ENCODE data around the gene C6orf136. TPM values are rescaled to one million over a fixed set of nuclear protein-coding genes. Genes with fewer than 3 reads are reported as not detected.

Gene C6orf136
- total and polyA plus RNA-seq, 2 experiments from 2014 or later = 2.4 to 8.6 TPM

GRCh38 chr6:30599625-30600324 lies 47.2 kb upstream of the C6orf136 start:
- Histone ChIP-seq H3K27me3 (replicated peaks; ENCODE audit: insufficient read depth) (no peaks in the 10 kb centered on the region), H3K9me2 (ENCODE audit: insufficient read depth) (no peaks in the 10 kb centered on the region), H3K27ac (no peak overlapping the region; the same call in 1 of the 2 replicates), H3K9me3 (ENCODE audit: low read depth) (no peaks in the 10 kb centered on the region), H2AFZ (no peak overlapping the region), H3K79me2 (ENCODE audit: insufficient read depth) (no peaks in the 10 kb centered on the region), H3K4me1 (ENCODE audit: insufficient read depth) (no peaks in the 10 kb centered on the region), H3K9ac (no peak overlapping the region), H3K4me3 (no peak overlapping the region), H4K20me1 (ENCODE audit: insufficient read depth) (no peaks in the 10 kb centered on the region), H3K4me2 (ENCODE audit: unreplicated experiment) (no peak overlapping the region), H3K36me3 (ENCODE audit: low read depth) (peaks cover 34% of the 10 kb centered on the region; the same call in 1 of the 2 replicates), H3F3A (ENCODE audit: insufficient read depth) (peaks cover 83% of the 10 kb centered on the region)
- TF ChIP-seq EZH2phosphoT487 (IDR thresholded peaks at IDR 0.05; ENCODE audit: insufficient read depth, low read depth) (no peak), EZH2 (IDR thresholded peaks at IDR 0.05; ENCODE audit: insufficient read depth, poor library complexity, severe bottlenecking) (no peak)
- 82 to 83% methylated on average over 13 of the region's 13 CpGs for WGBS, 2 experiments (ENCODE audit: low coverage in 1 of 2, low lambda C conversion rate in 2 of 2, missing lambda C conversion rate in 2 of 2)
- in situ Hi-C loops (cut with MboI) = no loop called here
- DNase-seq = no peak

- no peaks in the 10 kb centered on the region for H3K4me1 ChIP-seq (ENCODE audit: insufficient read depth)
- no peak for TF ChIP-seq EZH2phosphoT487 (IDR thresholded peaks at IDR 0.05; ENCODE audit: insufficient read depth, low read depth)
- TF ChIP-seq EZH2 (IDR thresholded peaks at IDR 0.05; ENCODE audit: insufficient read depth, poor library complexity, severe bottlenecking) = no peak
- H3K4me2 ChIP-seq (ENCODE audit: unreplicated experiment) = no peak overlapping the region
- WGBS, 2 experiments (ENCODE audit: low coverage in 1 of 2, low lambda C conversion rate in 2 of 2, missing lambda C conversion rate in 2 of 2) = 82 to 85% methylated on average over 10 of the region's 10 CpGs
- H3K9me3 ChIP-seq (ENCODE audit: low read depth) = no peaks in the 10 kb centered on the region
- in situ Hi-C loops (cut with MboI) = no loop called here
- no peak overlapping the region for H3K4me3 ChIP-seq
- no peak for DNase-seq
- H3K79me2 ChIP-seq (ENCODE audit: insufficient read depth) = no peaks in the 10 kb centered on the region
- H3K36me3 ChIP-seq (ENCODE audit: low read depth) = peaks cover 41% of the 10 kb centered on the region; the same call in 1 of the 2 replicates
- no peak overlapping the region for H3K9ac ChIP-seq
- H3K27me3 ChIP-seq (replicated peaks; ENCODE audit: insufficient read depth) = no peaks in the 10 kb centered on the region
- peaks cover 83% of the 10 kb centered on the region for H3F3A ChIP-seq (ENCODE audit: insufficient read depth)
- H3K27ac ChIP-seq = no peak overlapping the region
- no peaks in the 10 kb centered on the region for H4K20me1 ChIP-seq (ENCODE audit: insufficient read depth)
- no peaks in the 10 kb centered on the region for H3K9me2 ChIP-seq (ENCODE audit: insufficient read depth)
- no peak overlapping the region for H2AFZ ChIP-seq
Measured at GRCh38 chr6:30600451-30600961, 46.4 kb upstream of the C6orf136 start.

DNA sequence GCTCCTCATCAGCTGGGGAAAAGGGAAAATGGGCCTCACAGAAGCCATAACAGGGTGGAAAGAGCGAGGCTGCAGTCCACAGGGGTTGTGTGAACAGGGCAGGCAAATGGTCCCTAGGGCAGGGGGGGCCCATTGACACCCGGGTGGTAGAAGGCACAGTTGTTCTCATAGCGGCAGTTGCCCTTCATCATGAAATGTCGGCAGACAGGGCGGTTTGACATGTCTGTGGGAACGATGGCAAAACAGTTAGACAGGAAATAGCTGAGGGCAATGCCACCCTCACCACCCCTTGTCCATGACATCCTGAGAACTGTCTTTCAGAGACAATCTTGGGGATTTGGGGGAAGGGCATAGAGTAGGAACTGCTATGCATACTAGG lies 45.5 kb upstream of the C6orf136 start:
- in situ Hi-C loops (cut with MboI) = no loop called here
- Histone ChIP-seq H3K4me3 (no peak overlapping the region), H3K27me3 (replicated peaks; ENCODE audit: insufficient read depth) (no peaks in the 10 kb centered on the region), H4K20me1 (ENCODE audit: insufficient read depth) (no peaks in the 10 kb centered on the region), H3K9me3 (ENCODE audit: low read depth) (no peaks in the 10 kb centered on the region), H3K36me3 (ENCODE audit: low read depth) (peaks cover 46% of the 10 kb centered on the region), H3K4me1 (ENCODE audit: insufficient read depth) (no peaks in the 10 kb centered on the region), H3K4me2 (ENCODE audit: unreplicated experiment) (no peak overlapping the region), H3K9me2 (ENCODE audit: insufficient read depth) (no peaks in the 10 kb centered on the region), H2AFZ (no peak overlapping the region), H3F3A (ENCODE audit: insufficient read depth) (peaks cover 83% of the 10 kb centered on the region), H3K79me2 (ENCODE audit: insufficient read depth) (no peaks in the 10 kb centered on the region), H3K27ac (no peak overlapping the region), H3K9ac (no peak overlapping the region)
- WGBS, 2 experiments (ENCODE audit: low coverage in 1 of 2, low lambda C conversion rate in 2 of 2, missing lambda C conversion rate in 2 of 2) = 49 to 56% methylated on average over 6 of the region's 6 CpGs
- TF ChIP-seq EZH2 (IDR thresholded peaks at IDR 0.05; ENCODE audit: insufficient read depth, poor library complexity, severe bottlenecking) = no peak
- no peak for TF ChIP-seq EZH2phosphoT487 (IDR thresholded peaks at IDR 0.05; ENCODE audit: insufficient read depth, low read depth)
- no peak for DNase-seq

DNA sequence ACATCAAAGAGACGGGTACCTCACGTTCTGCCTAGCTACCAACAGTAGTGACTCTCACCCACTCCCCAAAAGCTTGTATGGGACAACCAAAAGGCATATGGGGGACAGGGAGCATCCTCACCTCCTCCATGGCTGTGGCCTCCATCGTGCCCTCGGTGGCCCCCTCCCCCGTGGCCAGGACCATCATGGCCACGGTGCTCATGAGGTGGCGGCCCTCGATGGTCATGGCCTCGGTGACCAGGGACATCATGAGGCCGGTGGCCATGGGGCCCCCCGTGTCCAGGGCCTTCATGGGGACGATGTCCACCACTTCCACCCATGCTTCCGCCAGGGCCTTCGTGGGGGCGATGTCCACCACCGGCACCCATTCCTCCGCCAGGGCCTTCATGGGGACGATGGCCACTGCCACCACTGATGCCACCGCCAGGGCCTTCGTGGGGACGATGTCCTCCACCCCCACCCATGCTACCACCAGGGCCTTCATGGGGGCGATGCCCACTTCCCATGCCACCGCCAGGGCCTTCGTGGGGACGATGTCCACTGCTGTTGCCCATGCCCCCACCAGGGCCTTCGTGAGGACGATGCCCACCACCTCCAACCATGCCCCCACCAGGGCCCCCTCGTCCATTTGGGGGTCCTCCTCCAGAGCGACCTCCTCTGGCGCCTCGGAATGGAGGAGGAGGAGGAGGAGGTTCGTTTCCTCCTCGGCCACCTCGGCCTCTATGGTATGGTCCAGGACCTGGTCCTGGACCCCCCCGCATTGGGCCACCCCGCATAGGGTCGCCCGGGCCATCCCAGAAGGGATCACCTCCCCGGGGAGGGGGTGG lies 44.9 kb upstream of the C6orf136 start:
- H3K9me3 ChIP-seq (ENCODE audit: low read depth) = no peaks in the 10 kb centered on the region
- no peaks in the 10 kb centered on the region for H3K4me1 ChIP-seq (ENCODE audit: insufficient read depth)
- no peaks in the 10 kb centered on the region for H3K79me2 ChIP-seq (ENCODE audit: insufficient read depth)
- H3K4me2 ChIP-seq (ENCODE audit: unreplicated experiment) = no peak overlapping the region
- no peak overlapping the region for H3K27ac ChIP-seq
- TF ChIP-seq EZH2 (IDR thresholded peaks at IDR 0.05; ENCODE audit: insufficient read depth, poor library complexity, severe bottlenecking) (no peak), EZH2phosphoT487 (IDR thresholded peaks at IDR 0.05; ENCODE audit: insufficient read depth, low read depth) (no peak)
- in situ Hi-C loops (cut with MboI) = no loop called here
- H4K20me1 ChIP-seq (ENCODE audit: insufficient read depth) = no peaks in the 10 kb centered on the region
- no peaks in the 10 kb centered on the region for H3K9me2 ChIP-seq (ENCODE audit: insufficient read depth)
- H3K9ac ChIP-seq = no peak overlapping the region
- peaks cover 50% of the 10 kb centered on the region for H3K36me3 ChIP-seq (ENCODE audit: low read depth)
- H2AFZ ChIP-seq = no peak overlapping the region
- 94 to 95% methylated on average over 30 to 39 of the region's 39 CpGs for WGBS, 2 experiments (ENCODE audit: low coverage in 1 of 2, low lambda C conversion rate in 2 of 2, missing lambda C conversion rate in 2 of 2)
- no peaks in the 10 kb centered on the region for H3K27me3 ChIP-seq (replicated peaks; ENCODE audit: insufficient read depth)
- no peak for DNase-seq
- H3F3A ChIP-seq (ENCODE audit: insufficient read depth) = peaks cover 83% of the 10 kb centered on the region
- H3K4me3 ChIP-seq = no peak overlapping the region
